ENCODE measurements around the gene ZBTB46.

- TF ChIP-seq CTCF (IDR thresholded peaks at IDR 0.05; ENCODE audit: insufficient read depth, low read length, poor library complexity, severe bottlenecking) = no peak
- no peak for TF ChIP-seq EZH2phosphoT487 (conservative IDR thresholded peaks at IDR 0.05; ENCODE audit: low read length)
Observed at GRCh38 chr20:63746751-63747315, 84.2 kb downstream of the ZBTB46 start.

Measured in SU-DHL-6 (cell line).